Neural crest cell (in vitro differentiated cells): ENCODE data around the gene PDCD2L. TPM values are rescaled to one million over a fixed set of nuclear protein-coding genes. Genes with fewer than 3 reads are reported as not detected.
A peak's percentile ranks its signal among the peaks of the same experiment; 100 is the strongest.

ENCODE experiments used
- DNase-seq: peaks from one replicate; pipeline ENCODE4 v3.0.0; 2021; ENCODE audit warnings: low read depth, mixed read lengths, low spot score
- H3K27ac Mint-ChIP-seq: one replicate; pipeline ENCODE4 v1.8.0; 2021; ENCODE audit warnings: mild to moderate bottlenecking, mixed read lengths; ENCODE audit not compliant: unreplicated experiment
- H3K27me3 Mint-ChIP-seq: 2 replicates; pipeline ENCODE4 v1.8.0; 2021; ENCODE audit warnings: low read depth, mild to moderate bottlenecking, mixed read lengths
- H3K36me3 Mint-ChIP-seq: 2 replicates; pipeline ENCODE4 v1.8.0; 2021; ENCODE audit warnings: low read depth, mild to moderate bottlenecking, mixed read lengths
- H3K4me1 Mint-ChIP-seq: 2 replicates; pipeline ENCODE4 v1.8.0; 2021; ENCODE audit warnings: mixed read lengths
- H3K4me3 Mint-ChIP-seq: one replicate; pipeline ENCODE4 v1.8.0; 2021; ENCODE audit warnings: mild to moderate bottlenecking, mixed read lengths
- H3K9me3 Mint-ChIP-seq: 2 replicates; pipeline ENCODE4 v1.8.0; 2021; ENCODE audit warnings: mixed read lengths
- total RNA-seq: library from RNA; stranded (reverse); gene quantifications from 2 replicates; pipeline ENCODE4 v1.2.1, GENCODE V29; 2021
- TF ChIP-seq, protein P1 (sequence below): fragments of 200-600 bp; sonication (generic); conservative IDR thresholded peaks from 2 replicates; pipeline ENCODE4 v1.5.0; 2021; ENCODE audit warnings: antibody characterized with exemption, mild to moderate bottlenecking

Gene PDCD2L
- total RNA-seq, 1 donor from 2014 or later, result 12.9 TPM

DNA sequence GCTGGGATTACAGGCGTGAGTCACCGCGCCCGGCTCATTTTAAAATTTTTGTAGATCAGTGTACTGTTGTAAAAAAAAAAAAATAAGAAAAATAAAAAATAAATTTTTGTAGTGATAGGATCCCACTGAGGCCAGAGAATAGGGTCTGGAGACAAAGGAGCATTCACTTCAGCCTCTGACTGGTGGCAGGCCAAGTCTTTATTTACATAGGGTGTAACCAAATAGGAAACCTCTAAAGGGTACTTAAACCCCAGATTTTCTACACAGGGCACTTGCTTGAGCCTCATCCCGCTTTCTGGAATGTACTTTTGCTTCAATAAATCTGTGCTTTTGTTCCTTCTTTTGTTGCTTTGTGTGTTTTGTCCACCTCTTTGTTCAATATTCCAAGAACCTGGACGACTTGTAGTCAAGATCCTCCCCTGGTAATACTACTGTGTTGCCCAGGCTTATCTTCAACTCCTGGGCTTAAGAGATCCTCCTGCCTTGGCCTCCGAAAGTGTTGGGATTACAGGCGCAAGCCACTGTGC, 2.1 kb upstream of the PDCD2L start:
- Mint-ChIP-seq H3K4me1 (peaks cover 7% of the 10 kb centered on the region), H3K27me3 (no peaks in the 10 kb centered on the region), H3K9me3 (no peaks in the 10 kb centered on the region), H3K36me3 (peaks cover 9% of the 10 kb centered on the region), H3K4me3 (no peak overlapping the region), H3K27ac (peak overlapping the region; percentile 72)
- no peak for DNase-seq
- TF ChIP-seq, protein P1, sequence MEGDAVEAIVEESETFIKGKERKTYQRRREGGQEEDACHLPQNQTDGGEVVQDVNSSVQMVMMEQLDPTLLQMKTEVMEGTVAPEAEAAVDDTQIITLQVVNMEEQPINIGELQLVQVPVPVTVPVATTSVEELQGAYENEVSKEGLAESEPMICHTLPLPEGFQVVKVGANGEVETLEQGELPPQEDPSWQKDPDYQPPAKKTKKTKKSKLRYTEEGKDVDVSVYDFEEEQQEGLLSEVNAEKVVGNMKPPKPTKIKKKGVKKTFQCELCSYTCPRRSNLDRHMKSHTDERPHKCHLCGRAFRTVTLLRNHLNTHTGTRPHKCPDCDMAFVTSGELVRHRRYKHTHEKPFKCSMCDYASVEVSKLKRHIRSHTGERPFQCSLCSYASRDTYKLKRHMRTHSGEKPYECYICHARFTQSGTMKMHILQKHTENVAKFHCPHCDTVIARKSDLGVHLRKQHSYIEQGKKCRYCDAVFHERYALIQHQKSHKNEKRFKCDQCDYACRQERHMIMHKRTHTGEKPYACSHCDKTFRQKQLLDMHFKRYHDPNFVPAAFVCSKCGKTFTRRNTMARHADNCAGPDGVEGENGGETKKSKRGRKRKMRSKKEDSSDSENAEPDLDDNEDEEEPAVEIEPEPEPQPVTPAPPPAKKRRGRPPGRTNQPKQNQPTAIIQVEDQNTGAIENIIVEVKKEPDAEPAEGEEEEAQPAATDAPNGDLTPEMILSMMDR, result no peak

DNA sequence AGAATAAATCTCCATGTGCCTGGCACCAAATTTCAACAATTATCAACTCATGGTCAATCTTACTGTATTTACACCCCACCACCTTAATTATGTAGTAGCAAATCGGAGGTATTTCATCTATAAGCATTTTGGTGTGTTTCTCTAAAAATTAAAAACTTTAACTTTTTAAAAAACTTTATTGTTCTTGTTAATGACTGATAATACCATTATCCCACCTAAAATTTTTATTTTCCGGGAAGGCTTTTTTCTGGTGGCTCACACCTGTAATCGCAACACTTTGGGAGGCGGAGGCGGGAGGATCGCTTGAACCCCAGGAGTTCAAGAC, 453 bp upstream of the PDCD2L start:
- Mint-ChIP-seq H3K27me3 (no peaks in the 10 kb centered on the region), H3K9me3 (no peaks in the 10 kb centered on the region), H3K27ac (no peak overlapping the region), H3K4me3 (peak overlapping the region; percentile 96), H3K36me3 (peaks cover 5% of the 10 kb centered on the region), H3K4me1 (peaks cover 7% of the 10 kb centered on the region)
- no peak for DNase-seq
- TF ChIP-seq, protein P1, result no peak

DNA sequence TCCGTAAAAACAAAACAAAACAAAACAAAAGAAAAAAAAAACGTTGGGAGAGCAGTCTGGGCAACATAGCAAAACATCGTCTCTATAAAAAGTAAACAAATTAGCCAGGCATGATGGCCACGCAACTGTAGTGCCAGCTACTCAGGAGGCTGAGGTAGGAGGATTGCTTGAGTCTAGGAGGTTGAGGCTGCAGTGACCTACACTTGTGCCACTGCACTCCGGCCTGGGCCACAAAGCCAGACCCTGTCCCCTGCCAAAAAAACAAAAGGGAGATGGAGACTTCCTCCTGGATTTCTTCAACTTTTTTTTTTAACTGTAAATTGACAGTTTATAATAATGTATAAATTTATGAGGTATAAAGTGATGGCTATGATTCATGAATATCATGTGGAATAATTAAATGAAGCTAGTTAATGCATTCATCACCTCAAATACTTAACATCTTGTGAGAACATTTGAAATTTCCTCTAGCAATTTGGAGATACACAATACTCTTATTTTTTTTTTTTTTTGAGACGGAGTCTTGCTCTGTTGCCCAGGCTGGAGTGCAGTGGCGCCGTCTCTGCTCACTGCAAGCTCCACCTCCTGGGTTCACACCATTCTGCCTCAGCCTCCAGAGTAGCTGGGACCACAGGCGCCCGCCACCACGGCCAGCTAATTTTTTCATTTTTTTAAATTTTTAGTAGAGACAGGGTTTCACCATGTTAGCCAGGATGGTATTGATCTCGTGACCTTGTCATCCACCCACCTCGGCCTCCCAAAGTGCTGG, 1.9 kb downstream of the PDCD2L start:
- no peak for DNase-seq
- Mint-ChIP-seq H3K9me3 (no peaks in the 10 kb centered on the region), H3K36me3 (peaks cover 2% of the 10 kb centered on the region), H3K27ac (no peak overlapping the region), H3K4me3 (peak overlapping the region; percentile 57), H3K27me3 (no peaks in the 10 kb centered on the region), H3K4me1 (peaks cover 7% of the 10 kb centered on the region)
- TF ChIP-seq, protein P1, result no peak

DNA sequence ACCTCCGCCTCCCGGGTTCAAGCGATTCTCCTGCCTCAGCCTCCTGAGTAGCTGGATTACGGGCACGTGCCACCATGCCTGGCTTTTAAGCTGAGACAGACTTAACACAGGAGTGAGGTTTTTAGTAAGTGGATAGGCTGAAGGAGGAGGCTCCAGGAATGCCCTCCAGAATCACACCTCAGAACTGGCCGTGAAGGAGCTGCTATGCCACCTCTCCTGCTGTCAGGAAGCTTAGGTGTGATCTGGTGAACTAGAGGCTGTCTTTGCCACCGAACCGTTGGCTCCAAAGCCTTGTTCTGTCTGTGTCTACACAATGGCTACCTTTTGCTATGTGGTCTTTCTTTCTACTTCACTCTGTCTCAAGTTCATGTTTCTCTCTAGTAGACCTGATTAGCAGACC, 4.2 kb downstream of the PDCD2L start:
- H3K9me3 Mint-ChIP-seq, result no peaks in the 10 kb centered on the region
- no peaks in the 10 kb centered on the region for H3K27me3 Mint-ChIP-seq
- no peak for DNase-seq
- peaks cover 7% of the 10 kb centered on the region for H3K4me1 Mint-ChIP-seq
- peaks cover 2% of the 10 kb centered on the region for H3K36me3 Mint-ChIP-seq
- no peak overlapping the region for H3K27ac Mint-ChIP-seq
- TF ChIP-seq, protein P1, result no peak
- H3K4me3 Mint-ChIP-seq, result no peak overlapping the region

DNA sequence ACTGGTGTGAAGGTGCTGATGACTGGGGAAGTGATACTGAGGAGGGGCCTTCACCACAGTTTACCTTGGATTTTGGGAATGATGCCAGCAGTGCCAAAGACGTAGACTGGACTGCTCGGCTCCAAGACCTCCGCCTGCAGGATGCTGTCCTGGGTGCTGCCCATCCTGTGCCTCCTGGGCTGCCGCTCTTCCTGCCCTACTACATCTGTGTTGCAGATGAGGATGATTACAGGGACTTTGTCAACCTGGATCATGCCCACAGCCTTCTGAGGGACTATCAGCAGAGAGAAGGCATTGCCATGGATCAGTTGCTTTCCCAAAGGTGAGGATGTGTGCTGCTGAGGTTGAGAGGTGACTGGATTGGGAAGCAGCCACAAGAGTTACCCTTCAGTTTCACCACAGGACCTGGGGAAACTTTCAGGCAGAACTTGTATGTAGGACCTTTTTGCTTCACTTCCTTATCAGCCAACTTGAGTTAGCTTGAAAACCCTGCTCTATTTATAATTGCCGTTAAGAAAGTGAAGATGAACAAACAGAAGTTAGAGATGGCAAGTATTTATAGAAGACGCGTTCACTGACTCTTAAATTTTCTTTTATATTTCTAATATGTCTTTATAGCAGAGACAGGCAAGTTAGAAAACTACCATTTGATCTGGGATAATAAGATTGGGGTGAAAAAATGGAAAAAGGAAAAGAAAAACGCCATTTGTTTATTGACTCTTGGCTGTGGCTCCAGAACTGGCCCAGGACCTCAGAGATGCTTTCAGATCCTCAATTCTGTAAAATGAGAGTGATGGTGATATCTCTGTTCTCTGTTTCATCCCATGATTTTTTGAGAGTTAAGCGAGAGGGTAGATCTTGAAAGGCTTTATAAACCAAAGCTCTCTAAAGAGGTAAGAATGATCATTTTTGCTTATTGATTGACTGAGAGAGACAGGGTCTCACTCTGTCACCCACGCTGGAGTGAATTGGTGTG, 5.3 kb downstream of the PDCD2L start:
- peaks cover 2% of the 10 kb centered on the region for H3K36me3 Mint-ChIP-seq
- no peaks in the 10 kb centered on the region for H3K9me3 Mint-ChIP-seq
- peak overlapping the region; percentile 13 for H3K27ac Mint-ChIP-seq
- no peaks in the 10 kb centered on the region for H3K4me1 Mint-ChIP-seq
- TF ChIP-seq, protein P1, result no peak
- no peak overlapping the region for H3K4me3 Mint-ChIP-seq
- no peaks in the 10 kb centered on the region for H3K27me3 Mint-ChIP-seq
- DNase-seq, result no peak
